ENCODE results near the gene ITPKB.

Gene ITPKB

DNA sequence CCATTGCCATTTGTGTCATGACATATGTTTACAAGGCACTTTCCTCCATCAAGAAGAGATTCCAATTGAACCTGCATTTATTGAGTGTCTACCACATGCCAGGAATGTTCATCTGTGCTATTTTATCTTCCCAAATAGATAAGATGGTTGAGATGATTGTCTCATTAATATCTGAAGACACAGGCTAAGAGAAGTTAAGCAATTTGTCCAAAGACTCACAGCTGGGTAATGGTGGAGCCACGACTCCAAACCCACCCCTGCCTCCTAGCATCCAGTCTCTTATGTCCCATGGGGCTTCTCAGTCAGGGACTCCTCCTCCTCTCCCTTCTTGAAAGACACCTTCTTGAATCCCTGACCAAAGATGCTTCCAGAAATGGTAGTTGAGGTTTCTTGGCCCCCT is 122.4 kb downstream of the ITPKB start:
- TF ChIP-seq CEBPB (IDR thresholded peaks at IDR 0.05) (no peak), FOXM1 (IDR thresholded peaks at IDR 0.05; ENCODE audit: borderline replicate concordance, low read depth) (no peak), NFIC (IDR thresholded peaks at IDR 0.05) (no peak), TCF12 (IDR thresholded peaks at IDR 0.05; ENCODE audit: low read depth) (no peak), CREB1 (IDR thresholded peaks at IDR 0.05; ENCODE audit: low read depth) (no peak), ZBTB7A (IDR thresholded peaks at IDR 0.05; ENCODE audit: low read depth) (no peak), YY1 (IDR thresholded peaks at IDR 0.05; ENCODE audit: low read depth) (no peak), EGR1 (IDR thresholded peaks at IDR 0.05) (no peak), TAF1 (IDR thresholded peaks at IDR 0.05; ENCODE audit: low read depth) (no peak), TEAD4 (IDR thresholded peaks at IDR 0.05) (no peak), RAD21 (IDR thresholded peaks at IDR 0.05; ENCODE audit: low read depth) (no peak), EP300 (IDR thresholded peaks at IDR 0.05; ENCODE audit: borderline replicate concordance) (no peak)
- TF ChIP-seq, protein P1, sequence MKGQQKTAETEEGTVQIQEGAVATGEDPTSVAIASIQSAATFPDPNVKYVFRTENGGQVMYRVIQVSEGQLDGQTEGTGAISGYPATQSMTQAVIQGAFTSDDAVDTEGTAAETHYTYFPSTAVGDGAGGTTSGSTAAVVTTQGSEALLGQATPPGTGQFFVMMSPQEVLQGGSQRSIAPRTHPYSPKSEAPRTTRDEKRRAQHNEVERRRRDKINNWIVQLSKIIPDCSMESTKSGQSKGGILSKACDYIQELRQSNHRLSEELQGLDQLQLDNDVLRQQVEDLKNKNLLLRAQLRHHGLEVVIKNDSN (IDR thresholded peaks at IDR 0.05) = no peak
- TF ChIP-seq, protein P2, sequence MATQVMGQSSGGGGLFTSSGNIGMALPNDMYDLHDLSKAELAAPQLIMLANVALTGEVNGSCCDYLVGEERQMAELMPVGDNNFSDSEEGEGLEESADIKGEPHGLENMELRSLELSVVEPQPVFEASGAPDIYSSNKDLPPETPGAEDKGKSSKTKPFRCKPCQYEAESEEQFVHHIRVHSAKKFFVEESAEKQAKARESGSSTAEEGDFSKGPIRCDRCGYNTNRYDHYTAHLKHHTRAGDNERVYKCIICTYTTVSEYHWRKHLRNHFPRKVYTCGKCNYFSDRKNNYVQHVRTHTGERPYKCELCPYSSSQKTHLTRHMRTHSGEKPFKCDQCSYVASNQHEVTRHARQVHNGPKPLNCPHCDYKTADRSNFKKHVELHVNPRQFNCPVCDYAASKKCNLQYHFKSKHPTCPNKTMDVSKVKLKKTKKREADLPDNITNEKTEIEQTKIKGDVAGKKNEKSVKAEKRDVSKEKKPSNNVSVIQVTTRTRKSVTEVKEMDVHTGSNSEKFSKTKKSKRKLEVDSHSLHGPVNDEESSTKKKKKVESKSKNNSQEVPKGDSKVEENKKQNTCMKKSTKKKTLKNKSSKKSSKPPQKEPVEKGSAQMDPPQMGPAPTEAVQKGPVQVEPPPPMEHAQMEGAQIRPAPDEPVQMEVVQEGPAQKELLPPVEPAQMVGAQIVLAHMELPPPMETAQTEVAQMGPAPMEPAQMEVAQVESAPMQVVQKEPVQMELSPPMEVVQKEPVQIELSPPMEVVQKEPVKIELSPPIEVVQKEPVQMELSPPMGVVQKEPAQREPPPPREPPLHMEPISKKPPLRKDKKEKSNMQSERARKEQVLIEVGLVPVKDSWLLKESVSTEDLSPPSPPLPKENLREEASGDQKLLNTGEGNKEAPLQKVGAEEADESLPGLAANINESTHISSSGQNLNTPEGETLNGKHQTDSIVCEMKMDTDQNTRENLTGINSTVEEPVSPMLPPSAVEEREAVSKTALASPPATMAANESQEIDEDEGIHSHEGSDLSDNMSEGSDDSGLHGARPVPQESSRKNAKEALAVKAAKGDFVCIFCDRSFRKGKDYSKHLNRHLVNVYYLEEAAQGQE (IDR thresholded peaks at IDR 0.05; ENCODE audit: low read depth) = no peak
- TF ChIP-seq, protein P3, sequence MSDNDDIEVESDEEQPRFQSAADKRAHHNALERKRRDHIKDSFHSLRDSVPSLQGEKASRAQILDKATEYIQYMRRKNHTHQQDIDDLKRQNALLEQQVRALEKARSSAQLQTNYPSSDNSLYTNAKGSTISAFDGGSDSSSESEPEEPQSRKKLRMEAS (IDR thresholded peaks at IDR 0.05) = no peak

DNA sequence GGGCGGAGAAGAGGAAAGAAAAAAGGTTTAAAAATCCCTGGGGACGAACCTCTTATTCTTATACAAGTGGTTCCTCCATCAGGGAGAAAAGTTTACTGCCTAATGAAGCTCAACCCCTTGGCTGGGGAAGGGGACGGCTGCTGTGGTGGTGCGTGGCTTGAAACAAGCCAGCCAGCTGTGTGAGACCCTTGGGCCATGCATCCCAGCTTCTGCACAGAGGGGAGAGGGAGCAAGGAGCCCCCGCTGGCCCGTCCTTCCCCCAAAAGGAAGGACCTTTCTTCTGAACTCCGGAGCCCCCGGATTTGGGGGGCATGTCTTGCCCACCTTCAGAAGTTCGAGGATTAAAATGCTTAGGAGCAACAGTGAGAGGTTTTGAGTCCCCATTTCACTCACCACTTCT is 123.2 kb downstream of the ITPKB start:
- TF ChIP-seq, protein P2 (IDR thresholded peaks at IDR 0.05; ENCODE audit: low read depth) = no peak
- TF ChIP-seq TEAD4 (IDR thresholded peaks at IDR 0.05) (no peak), EGR1 (IDR thresholded peaks at IDR 0.05) (no peak), NFIC (IDR thresholded peaks at IDR 0.05) (no peak), FOXM1 (IDR thresholded peaks at IDR 0.05; ENCODE audit: borderline replicate concordance, low read depth) (no peak), TCF12 (IDR thresholded peaks at IDR 0.05; ENCODE audit: low read depth) (no peak), EP300 (IDR thresholded peaks at IDR 0.05; ENCODE audit: borderline replicate concordance) (no peak), RAD21 (IDR thresholded peaks at IDR 0.05; ENCODE audit: low read depth) (no peak), CEBPB (IDR thresholded peaks at IDR 0.05) (no peak), YY1 (IDR thresholded peaks at IDR 0.05; ENCODE audit: low read depth) (no peak), ZBTB7A (IDR thresholded peaks at IDR 0.05; ENCODE audit: low read depth) (no peak), TAF1 (IDR thresholded peaks at IDR 0.05; ENCODE audit: low read depth) (no peak), CREB1 (IDR thresholded peaks at IDR 0.05; ENCODE audit: low read depth) (no peak)
- TF ChIP-seq, protein P1 (IDR thresholded peaks at IDR 0.05) = no peak
- TF ChIP-seq, protein P3 (IDR thresholded peaks at IDR 0.05) = no peak

DNA sequence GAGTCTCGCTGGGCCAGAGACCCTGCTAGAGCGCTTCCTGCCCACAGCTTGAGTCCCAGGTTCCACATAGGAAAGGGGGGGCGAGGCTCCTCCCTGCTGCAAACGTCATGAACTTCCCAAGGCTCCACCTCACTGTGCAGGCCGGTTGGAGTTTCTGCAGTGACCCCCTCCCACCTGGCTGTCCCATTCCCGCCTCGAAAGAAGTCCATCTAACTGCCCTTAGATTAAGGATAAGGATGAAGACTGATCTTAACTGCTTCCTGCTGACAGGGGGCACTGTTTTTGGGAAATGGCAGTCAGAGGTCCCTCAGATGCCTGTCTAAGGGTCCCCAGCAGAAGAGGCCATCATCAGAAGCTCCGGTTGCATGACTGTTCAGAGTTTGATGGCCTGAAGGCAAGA is 127.8 kb downstream of the ITPKB start:
- TF ChIP-seq FOXM1 (IDR thresholded peaks at IDR 0.05; ENCODE audit: borderline replicate concordance, low read depth) (no peak), ZBTB7A (IDR thresholded peaks at IDR 0.05; ENCODE audit: low read depth) (no peak), TEAD4 (IDR thresholded peaks at IDR 0.05) (no peak), CEBPB (IDR thresholded peaks at IDR 0.05) (no peak), EP300 (IDR thresholded peaks at IDR 0.05; ENCODE audit: borderline replicate concordance) (no peak), TAF1 (IDR thresholded peaks at IDR 0.05; ENCODE audit: low read depth) (no peak), YY1 (IDR thresholded peaks at IDR 0.05; ENCODE audit: low read depth) (no peak)
- TF ChIP-seq, protein P3 (IDR thresholded peaks at IDR 0.05) = no peak
- TF ChIP-seq, protein P2 (IDR thresholded peaks at IDR 0.05; ENCODE audit: low read depth) = no peak

DNA sequence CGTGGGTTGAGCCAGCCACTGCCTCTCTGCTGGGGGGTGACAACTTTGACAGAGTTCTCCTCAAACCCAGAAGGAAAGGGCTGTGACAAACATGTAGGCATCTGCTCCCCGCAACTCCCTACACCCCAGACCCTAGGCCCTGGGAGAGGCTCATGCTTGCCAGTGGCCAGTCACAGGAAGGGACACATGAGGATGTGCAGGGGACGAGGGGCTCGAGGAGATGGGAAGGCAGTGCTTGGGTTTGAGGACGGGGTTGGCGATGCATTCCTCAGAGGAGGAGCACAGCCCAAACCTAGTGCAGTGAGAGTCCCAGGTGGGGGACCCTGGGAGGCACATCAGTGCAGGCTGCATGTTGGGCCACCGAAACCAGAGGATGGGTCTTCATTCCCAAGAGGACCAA is 128.4 kb downstream of the ITPKB start:
- TF ChIP-seq CREB1 (IDR thresholded peaks at IDR 0.05; ENCODE audit: low read depth) (no peak), EGR1 (IDR thresholded peaks at IDR 0.05) (no peak), FOXM1 (IDR thresholded peaks at IDR 0.05; ENCODE audit: borderline replicate concordance, low read depth) (no peak), TCF12 (IDR thresholded peaks at IDR 0.05; ENCODE audit: low read depth) (no peak), TAF1 (IDR thresholded peaks at IDR 0.05; ENCODE audit: low read depth) (no peak), RAD21 (IDR thresholded peaks at IDR 0.05; ENCODE audit: low read depth) (no peak), TEAD4 (IDR thresholded peaks at IDR 0.05) (no peak), EP300 (IDR thresholded peaks at IDR 0.05; ENCODE audit: borderline replicate concordance) (no peak), CEBPB (IDR thresholded peaks at IDR 0.05) (no peak), ZBTB7A (IDR thresholded peaks at IDR 0.05; ENCODE audit: low read depth) (no peak), NFIC (IDR thresholded peaks at IDR 0.05) (no peak), YY1 (IDR thresholded peaks at IDR 0.05; ENCODE audit: low read depth) (no peak)
- TF ChIP-seq, protein P3 (IDR thresholded peaks at IDR 0.05) = no peak
- TF ChIP-seq, protein P2 (IDR thresholded peaks at IDR 0.05; ENCODE audit: low read depth) = no peak
- TF ChIP-seq, protein P1 (IDR thresholded peaks at IDR 0.05) = no peak
